GM21723 (cell line): ENCODE data around the gene ONECUT1.

Source experiments
- ATAC-seq: cut with Tn5 transposase; IDR thresholded peaks from one replicate; pipeline ENCODE4 v1.9.1; 2021; ENCODE audit warnings: mild to moderate bottlenecking, moderate library complexity; ENCODE audit not compliant: unreplicated experiment

Gene ONECUT1

DNA sequence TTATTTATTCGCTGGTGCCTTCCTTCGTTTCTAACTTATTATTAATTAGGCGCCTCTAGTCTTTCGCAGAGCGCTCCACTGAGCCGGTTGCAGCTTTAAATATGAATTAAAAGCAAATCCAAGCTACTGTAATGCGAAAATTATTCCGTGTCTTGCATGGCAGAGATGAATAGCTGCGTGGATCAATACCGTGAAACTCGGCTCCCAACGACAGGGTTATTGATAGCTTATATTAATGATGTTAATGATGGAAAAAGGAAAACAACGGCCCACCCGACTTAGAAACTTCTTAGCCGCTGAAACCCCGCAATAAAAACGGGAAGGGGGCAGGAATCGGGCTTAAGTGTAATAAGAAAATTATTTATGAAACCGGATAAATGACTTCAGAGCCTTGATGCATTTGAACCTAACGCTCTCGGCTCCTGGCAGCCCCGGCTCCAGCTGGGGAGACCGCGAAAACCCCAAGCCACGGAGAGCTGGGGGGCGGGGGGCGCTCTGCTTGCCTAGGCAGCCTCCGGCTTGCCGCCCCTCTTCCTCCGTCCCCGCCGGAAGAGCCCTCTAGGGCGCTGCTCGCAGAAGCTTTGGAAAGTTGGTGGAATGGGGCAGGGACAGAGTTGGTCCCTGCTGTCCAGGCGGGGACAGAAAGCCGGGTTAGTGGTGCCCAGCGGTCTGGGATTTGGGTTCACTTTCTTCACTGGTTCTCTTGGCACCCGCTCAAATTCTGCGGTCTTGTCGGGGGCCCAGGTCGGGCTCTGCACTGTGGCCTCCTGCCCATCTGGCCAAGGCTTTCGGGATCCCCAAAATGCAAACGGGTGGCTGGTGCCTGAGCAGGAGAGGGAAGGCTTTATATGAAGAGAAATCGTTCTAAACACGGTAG lies 7.7 kb upstream of the ONECUT1 start:
- ATAC-seq: no peak

GRCh38 chr15:52796753-52797520 lies 6.8 kb upstream of the ONECUT1 start:
- ATAC-seq: no peak

DNA sequence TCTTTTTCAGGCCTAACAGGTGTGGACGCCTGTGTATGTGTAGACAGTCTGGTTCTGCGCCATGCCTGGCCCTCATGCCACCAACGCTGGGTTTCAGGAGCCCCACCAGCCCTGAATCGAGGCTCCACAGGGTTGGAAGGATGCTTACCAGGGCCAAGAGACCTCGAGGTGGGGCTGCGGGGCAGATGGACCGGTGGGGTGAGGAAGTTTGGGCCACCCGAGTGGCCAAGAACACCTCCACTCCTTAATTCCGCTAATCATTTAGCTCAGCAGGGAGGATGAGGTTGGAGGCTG lies 6.0 kb upstream of the ONECUT1 start:
- no peak for ATAC-seq

DNA sequence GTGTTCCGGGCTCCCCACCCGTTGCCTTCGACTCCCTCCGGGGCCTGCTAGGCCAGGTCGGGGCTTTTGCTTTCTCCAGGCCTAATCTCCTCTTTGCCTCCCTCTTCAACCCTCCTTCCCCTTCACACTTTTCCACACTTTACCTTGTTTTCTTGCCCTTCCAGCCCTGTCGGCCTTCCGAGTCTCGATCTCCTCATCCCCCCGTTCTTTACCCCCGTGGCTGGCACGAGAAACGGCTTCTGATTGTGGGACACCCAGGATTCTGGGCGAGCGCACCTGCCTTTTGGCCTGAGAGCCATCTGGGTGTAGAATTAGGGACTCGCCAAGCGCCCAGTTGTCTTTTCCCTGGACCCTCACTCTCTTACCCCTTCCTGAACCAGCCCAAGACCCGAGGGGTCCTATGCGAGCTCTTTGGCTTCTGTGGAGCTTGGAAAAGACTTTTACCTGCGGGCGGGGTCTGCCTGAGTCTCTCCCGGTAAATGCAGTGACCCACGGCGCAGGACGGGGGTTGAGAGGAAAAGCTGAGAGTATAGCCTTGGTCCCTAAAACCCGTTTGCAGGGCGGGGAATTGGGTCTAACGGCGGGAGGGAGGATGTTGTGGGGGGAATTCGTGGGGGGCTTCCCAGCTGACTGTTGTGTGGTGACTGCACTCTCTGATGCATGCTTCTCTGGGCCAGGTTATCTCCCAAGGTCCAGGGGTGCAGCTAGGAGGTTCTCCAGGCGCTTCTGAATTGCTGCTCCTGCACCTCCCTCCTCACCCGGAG lies 5.5 kb upstream of the ONECUT1 start:
- no peak for ATAC-seq

- no peak for ATAC-seq
Observed at GRCh38 chr15:52794665-52795463, 4.7 kb upstream of the ONECUT1 start.

DNA sequence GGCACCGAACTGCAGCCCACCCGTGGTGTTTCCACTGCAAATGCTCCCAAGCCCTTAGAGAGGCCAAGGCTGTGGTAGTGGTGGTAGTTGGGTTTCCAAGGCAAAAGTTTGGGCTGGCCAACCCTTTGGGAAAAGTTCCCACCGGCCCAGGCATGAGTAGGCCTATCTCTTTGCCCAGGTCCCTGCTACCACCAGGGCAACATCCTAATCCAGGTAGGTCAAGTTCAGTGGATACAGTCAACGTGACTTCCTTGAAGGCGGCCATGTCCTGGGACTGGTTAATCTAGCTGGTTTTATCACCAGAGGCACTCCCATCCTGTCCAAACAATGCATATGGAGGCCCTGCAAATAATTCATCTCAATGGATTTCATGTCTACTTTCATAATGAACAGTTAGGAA lies 1.6 kb upstream of the ONECUT1 start:
- ATAC-seq: no peak

- ATAC-seq: no peak
Observed at GRCh38 chr15:52790941-52791751, 1.0 kb upstream of the ONECUT1 start.

DNA sequence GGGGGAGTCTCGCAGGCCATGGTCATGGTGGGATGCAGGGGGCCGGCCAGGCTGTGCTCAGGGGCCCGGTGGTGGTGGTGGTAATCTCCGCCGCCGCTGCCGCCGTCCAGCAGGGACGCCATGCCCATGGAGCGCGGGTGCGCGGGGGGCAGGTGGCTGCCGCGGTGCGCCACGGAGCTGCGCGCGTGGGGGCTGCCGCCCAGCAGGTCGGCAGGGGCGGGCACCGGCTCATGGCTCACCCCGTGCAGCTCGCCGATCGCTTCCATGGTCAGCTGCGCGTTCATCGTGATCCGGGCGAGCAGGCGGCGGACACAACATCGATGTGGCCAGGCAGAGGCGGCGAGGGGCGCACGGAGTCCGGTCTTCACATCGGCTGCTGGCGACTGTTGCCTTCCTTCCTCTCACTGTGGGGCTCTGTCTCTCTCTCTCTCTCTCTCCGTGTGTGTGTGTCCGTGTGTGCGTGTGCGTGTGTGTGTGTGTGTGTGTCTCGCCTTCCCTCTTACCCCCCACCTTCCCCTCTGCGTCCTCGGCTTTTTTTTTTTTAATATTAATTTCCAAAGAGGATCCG lies 451 bp downstream of the ONECUT1 start:
- peak; percentile 24 for ATAC-seq

DNA sequence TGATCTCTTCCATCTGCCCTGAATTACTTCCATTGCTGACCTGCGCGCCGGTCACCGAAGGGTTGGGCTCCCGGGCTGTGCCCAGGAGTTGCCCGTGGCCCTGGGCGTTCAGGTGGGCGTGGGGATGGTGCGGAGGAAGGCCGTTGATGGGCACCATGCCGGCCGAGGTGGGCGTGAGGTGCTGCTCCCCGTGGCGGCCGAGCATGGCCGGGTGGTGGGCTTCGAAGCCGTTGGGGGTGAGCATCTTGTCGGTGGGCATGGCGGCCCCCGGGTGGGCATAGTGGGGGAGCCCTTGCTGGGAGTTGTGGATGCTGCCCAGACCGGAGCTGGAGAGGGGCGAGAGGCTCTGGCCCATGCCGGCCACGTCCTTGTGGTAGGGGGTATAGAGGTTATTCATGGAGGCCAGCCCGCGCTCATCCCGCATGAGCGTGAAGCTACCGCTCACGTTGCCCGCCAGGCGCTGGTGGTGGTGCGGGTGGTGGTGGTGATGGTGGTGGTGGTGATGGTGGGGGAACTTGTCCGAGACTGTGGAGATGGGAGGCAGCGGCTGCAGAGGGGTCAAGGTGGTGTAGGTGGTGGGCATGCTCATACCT lies 1.0 kb downstream of the ONECUT1 start:
- ATAC-seq: no peak

GRCh38 chr15:52788099-52788986 lies 1.8 kb downstream of the ONECUT1 start:
- ATAC-seq: no peak

- no peak for ATAC-seq
Observed at GRCh38 chr15:52787549-52788098, 2.5 kb downstream of the ONECUT1 start.

GRCh38 chr15:52787123-52787503 lies 3.0 kb downstream of the ONECUT1 start:
- no peak for ATAC-seq

DNA sequence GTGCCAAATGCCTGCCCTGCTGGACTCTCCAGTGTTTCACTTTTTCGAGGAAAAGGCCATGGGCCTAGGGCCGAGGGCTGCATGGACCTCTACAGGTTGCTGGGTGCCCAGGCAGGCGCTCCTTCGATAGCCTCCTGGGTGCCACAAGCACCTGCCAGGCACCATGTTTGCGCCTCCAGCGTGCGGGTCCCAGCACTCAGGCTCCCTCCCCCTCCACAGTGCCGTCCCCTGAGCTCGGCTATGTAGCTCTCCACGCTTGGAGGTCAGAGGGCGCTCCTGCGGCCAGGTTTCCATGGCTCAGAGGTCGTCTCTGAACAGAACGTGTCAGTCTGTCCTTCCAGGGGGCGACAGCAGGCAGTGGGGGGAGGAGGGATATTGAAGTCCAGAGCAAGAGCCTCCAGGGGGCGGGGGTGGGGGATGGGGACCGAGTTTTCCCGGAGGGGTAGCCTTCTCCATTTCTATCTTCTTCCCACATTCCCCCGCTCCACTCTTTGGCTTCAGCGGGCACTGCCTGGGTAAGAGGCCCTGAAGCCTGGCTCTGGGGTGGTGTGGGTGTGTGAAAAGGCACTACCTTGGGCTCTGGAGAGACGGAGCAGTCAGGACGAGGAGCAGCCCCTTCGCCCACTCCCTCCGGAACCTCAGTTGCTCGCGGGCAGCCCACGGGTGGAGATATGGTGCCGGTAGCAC lies 3.6 kb downstream of the ONECUT1 start:
- no peak for ATAC-seq

DNA sequence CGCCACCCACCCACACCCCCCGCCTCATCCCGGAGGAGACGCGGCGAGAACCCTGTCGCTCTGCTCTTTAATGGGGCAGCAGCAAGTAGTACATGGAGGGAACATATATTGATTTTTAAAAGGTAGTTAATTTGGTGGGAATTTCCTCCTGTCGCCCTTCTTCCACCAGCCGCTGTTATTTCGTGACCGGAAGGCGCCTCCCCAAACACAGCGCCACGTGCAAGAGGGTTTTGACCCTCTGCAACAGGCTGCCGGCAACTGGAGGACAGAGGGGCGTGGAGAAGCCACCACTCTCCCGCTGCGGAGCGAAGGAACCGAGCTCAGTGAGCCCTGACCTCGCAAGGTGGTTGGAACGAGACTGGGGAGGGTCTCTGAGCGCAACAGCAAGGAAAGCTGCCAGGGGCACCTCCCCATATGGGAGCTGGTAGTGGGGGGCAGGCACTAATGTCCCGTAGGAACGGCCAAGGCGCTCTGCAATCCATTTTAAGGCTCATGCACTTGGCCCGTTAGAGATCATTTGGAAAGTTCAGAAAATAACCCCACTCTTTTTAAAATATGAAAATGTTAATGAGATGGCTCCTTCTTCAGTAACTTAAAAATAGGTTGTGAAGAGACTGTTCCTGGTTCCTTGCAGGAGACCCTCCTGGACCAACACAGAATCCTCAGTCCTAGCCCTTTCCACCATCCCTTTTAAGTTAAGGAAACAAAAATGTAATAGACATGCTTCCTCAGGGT lies 4.3 kb downstream of the ONECUT1 start:
- ATAC-seq: no peak

- ATAC-seq: no peak
Observed at GRCh38 chr15:52784799-52785671, 5.1 kb downstream of the ONECUT1 start.
